ENCODE results near the gene CDK5RAP2.
"Not testable (repeated sequence)": the region's sequence is repeated elsewhere in the genome, so short reads cannot be mapped to it uniquely, and the experiment has no call there.

Gene CDK5RAP2

GRCh38 chr9:120580051-120580896 is at the start of gene CDK5RAP2:
CDK5RAP2 (minus strand) TSS chr9:120580167; CDS start chr9:120579978, 189 bp downstream.
- peak; percentile 87 for DNase-seq

- DNase-seq = not testable (repeated sequence)
Observed at GRCh38 chr9:120628925-120629497, 49.0 kb upstream of the CDK5RAP2 start.

- DNase-seq = no peak
Observed at GRCh38 chr9:120628207-120628924, 48.4 kb upstream of the CDK5RAP2 start.

GRCh38 chr9:120627073-120627472 is 47.1 kb upstream of the CDK5RAP2 start:
- no peak for DNase-seq

- no peak for DNase-seq
Observed at GRCh38 chr9:120626512-120626911, 46.5 kb upstream of the CDK5RAP2 start.

- no peak for DNase-seq
Observed at GRCh38 chr9:120625222-120625621, 45.3 kb upstream of the CDK5RAP2 start.

- no peak for DNase-seq
Observed at GRCh38 chr9:120622790-120623189, 42.8 kb upstream of the CDK5RAP2 start.

GRCh38 chr9:120621941-120622340 is 42.0 kb upstream of the CDK5RAP2 start:
- no peak for DNase-seq

- DNase-seq = peak; percentile 40
Observed at GRCh38 chr9:120619751-120620655, 40.0 kb upstream of the CDK5RAP2 start.

GRCh38 chr9:120616966-120617935 is 37.3 kb upstream of the CDK5RAP2 start:
- DNase-seq = no peak

GRCh38 chr9:120612218-120612617 is 32.3 kb upstream of the CDK5RAP2 start:
- DNase-seq = no peak

- no peak for DNase-seq
Observed at GRCh38 chr9:120611690-120612068, 31.7 kb upstream of the CDK5RAP2 start.

- DNase-seq = no peak
Observed at GRCh38 chr9:120610975-120611689, 31.2 kb upstream of the CDK5RAP2 start.

- DNase-seq = no peak
Observed at GRCh38 chr9:120609636-120610035, 29.7 kb upstream of the CDK5RAP2 start.

GRCh38 chr9:120608421-120608820 is 28.5 kb upstream of the CDK5RAP2 start:
- DNase-seq = no peak

- no peak for DNase-seq
Observed at GRCh38 chr9:120603591-120603990, 23.6 kb upstream of the CDK5RAP2 start.

- DNase-seq = no peak
Observed at GRCh38 chr9:120603010-120603409, 23.0 kb upstream of the CDK5RAP2 start.

GRCh38 chr9:120593955-120594277 is 13.9 kb upstream of the CDK5RAP2 start:
- DNase-seq = no peak

- no peak for DNase-seq
Observed at GRCh38 chr9:120593250-120593954, 13.4 kb upstream of the CDK5RAP2 start.

- no peak for DNase-seq
Observed at GRCh38 chr9:120592210-120592609, 12.2 kb upstream of the CDK5RAP2 start.

Data from activated CD4-positive, CD25-positive, alpha-beta regulatory T cell treated with anti-CD3 and anti-CD28 coated beads, Interleukin-2, amount 50 U/mL, for 72 hours (primary cell).